B cell (primary cell): ENCODE data around the gene NEDD4. TPM values are rescaled to one million over a fixed set of nuclear protein-coding genes. Genes with fewer than 3 reads are reported as not detected.

Experiments used
- ATAC-seq: fragments of 200-7000 bp; cut with Tn5 transposase; one replicate; pipeline ENCODE4 v1.10.0; 2021; ENCODE audit warnings: low read depth, mild to moderate bottlenecking, moderate number of reproducible peaks, moderate library complexity
- CTCF ChIA-PET: fragments of 350-600 bp; sonication (Branson Sonifier 250); formaldehyde crosslinking; loops from one replicate; lab custom pipeline; 2021; ENCODE audit warnings: antibody characterized with exemption, inconsistent platforms; lab: Charles Lee
- POLR2A ChIA-PET: fragments of 350-600 bp; sonication (Branson Sonifier 250); formaldehyde crosslinking; loops from one replicate; lab custom pipeline; 2021; ENCODE audit warnings: antibody characterized with exemption; lab: Charles Lee
- DNase-seq: peaks from one replicate; pipeline ENCODE4 v3.0.0; 2013
- H2AFZ ChIP-seq: 2 replicates; pipeline ENCODE4 v1.6.1; 2012; ENCODE audit warnings: mild to moderate bottlenecking, low read depth, low read length; ENCODE audit not compliant: insufficient read depth, poor library complexity, severe bottlenecking
- H3K27ac ChIP-seq, 2 donors: 1 replicate in 1 of 2; 2 replicates in 1 of 2; pipeline ENCODE4 v1.5.1; 2012 to 2013; ENCODE audit warnings: low read length in 2 of 2, mild to moderate bottlenecking in 2 of 2, moderate library complexity in 1 of 2
- H3K27me3 ChIP-seq, 4 experiments: fragments of 200-600 bp in 1 of 4; sonication (generic) in 1 of 4; replicated peaks in 1 of 4; 1 replicate in 2 of 4; 2 replicates in 2 of 4; pipeline versions ENCODE4 v1.6.1 to v1.7.0; 2013 to 2016; ENCODE audit warnings: low read length in 3 of 4, mild to moderate bottlenecking in 2 of 4, mixed read lengths in 1 of 4, moderate library complexity in 1 of 4; ENCODE audit not compliant: insufficient read depth in 4 of 4, control insufficient read depth in 3 of 4; ENCODE audit errors: control extremely low read depth in 1 of 4
- H3K36me3 ChIP-seq, 2 experiments: replicated peaks in 1 of 2; 1 replicate in 1 of 2; 2 replicates in 1 of 2; pipeline versions ENCODE4 v1.6.1 to v1.7.1; 2013; ENCODE audit warnings: low read length in 1 of 2; ENCODE audit not compliant: insufficient read depth in 2 of 2, control insufficient read depth in 1 of 2; ENCODE audit errors: control extremely low read depth in 1 of 2, extremely low read depth in 1 of 2
- H3K4me1 ChIP-seq, 2 donors: fragments of 200-600 bp in 1 of 2; sonication (generic) in 1 of 2; 1 replicate in 1 of 2; 2 replicates in 1 of 2; pipeline versions ENCODE4 v1.5.1 to v1.6.1; 2013 to 2017; ENCODE audit warnings: low read length in 2 of 2; ENCODE audit not compliant: control insufficient read depth in 2 of 2, insufficient read depth in 2 of 2
- H3K4me2 ChIP-seq: replicated peaks from 2 replicates; pipeline ENCODE3; 2012; ENCODE audit warnings: mild to moderate bottlenecking, low read depth, low read length; ENCODE audit not compliant: poor library complexity, severe bottlenecking
- H3K4me3 ChIP-seq, 5 experiments: fragments of 200-600 bp in 1 of 5; sonication (generic) in 1 of 5; 1 replicate in 3 of 5; 2 replicates in 2 of 5; pipeline versions ENCODE4 v1.5.1 to v1.7.0; 2011 to 2016; ENCODE audit warnings: low read length in 4 of 5, mild to moderate bottlenecking in 4 of 5, low read depth in 2 of 5, control low read depth in 1 of 5, moderate library complexity in 1 of 5; ENCODE audit not compliant: insufficient read depth in 1 of 5; ENCODE audit errors: control extremely low read depth in 1 of 5, extremely low read depth in 1 of 5
- H3K79me2 ChIP-seq: fragments of 200-600 bp; sonication (generic); one replicate; pipeline ENCODE4 v1.6.0; 2016; ENCODE audit warnings: low read length; ENCODE audit not compliant: control insufficient read depth, insufficient read depth
- H3K9ac ChIP-seq: fragments of 200-600 bp; sonication (generic); 2 replicates; pipeline ENCODE4 v1.6.1; 2017; ENCODE audit warnings: mild to moderate bottlenecking, low read length, moderate library complexity
- H3K9me3 ChIP-seq, 3 donors: one replicate each; pipeline versions ENCODE4 v1.6.1 to v1.7.1; 2013; ENCODE audit warnings: low read length in 2 of 3; ENCODE audit not compliant: control insufficient read depth in 2 of 3, insufficient read depth in 1 of 3; ENCODE audit errors: control extremely low read depth in 1 of 3
- H4K20me1 ChIP-seq: 2 replicates; pipeline ENCODE4 v1.6.0; 2012; ENCODE audit warnings: mild to moderate bottlenecking, low read length; ENCODE audit not compliant: insufficient read depth, control insufficient read depth, poor library complexity, severe bottlenecking
- H3K27ac Mint-ChIP-seq: one replicate; pipeline ENCODE4 v1.8.0; 2021; ENCODE audit warnings: mixed read lengths
- H3K27me3 Mint-ChIP-seq: one replicate; pipeline ENCODE4 v1.8.0; 2021; ENCODE audit warnings: mixed read lengths
- H3K4me1 Mint-ChIP-seq: one replicate; pipeline ENCODE4 v1.8.0; 2021; ENCODE audit warnings: mixed read lengths
- H3K4me3 Mint-ChIP-seq: one replicate; pipeline ENCODE4 v1.8.0; 2021; ENCODE audit warnings: mixed read lengths
- H3K9me3 Mint-ChIP-seq: one replicate; pipeline ENCODE4 v1.8.0; 2022; ENCODE audit warnings: mixed read lengths; ENCODE audit not compliant: insufficient read depth
- EZH2 ChIP-seq: IDR thresholded peaks from 2 replicates; pipeline ENCODE4 v1.6.1; 2012; ENCODE audit warnings: borderline replicate concordance, low read depth, mild to moderate bottlenecking, moderate library complexity, low read length; ENCODE audit not compliant: insufficient read depth, poor library complexity, severe bottlenecking
- WGBS: methylation state at CpG from one replicate; pipeline ENCODE4 v1.1.5; 2013; ENCODE audit warnings: missing lambda C conversion rate; ENCODE audit not compliant: insufficient coverage; 5-methylcytosine and 5-hydroxymethylcytosine counted together
- intact Hi-C: fragments of 100-400 bp; cut with micrococcal nuclease; formaldehyde crosslinking; loops from one replicate; pipeline ENCODE4 v1.10.0; 2022
- polyA plus RNA-seq: library from polyadenylated mRNA; depleted of rRNA; stranded (reverse); fragments of >200 nt; gene quantifications from 2 replicates; pipeline ENCODE4 v1.2.3, GENCODE V29; 2012
- total RNA-seq, 2 donors: library from RNA; stranded (reverse); fragments of 120-200 nt in 1 of 2; gene quantifications; 1 replicate in 1 of 2; 2 replicates in 1 of 2; pipeline versions ENCODE4 v1.2.3 to v1.2.4, GENCODE V29; 2013 to 2022
- TF ChIP-seq, protein P1 (sequence below): fragments of 200-600 bp; IDR thresholded peaks from one replicate; pipeline ENCODE4 v1.8.0; 2022; ENCODE audit warnings: antibody characterized with exemption, mild to moderate bottlenecking

Gene NEDD4
- total and polyA plus RNA-seq, 2 donors (not counting 1 experiment from before 2014, with no cell fraction given) = 0.03 to 2.3 TPM

DNA sequence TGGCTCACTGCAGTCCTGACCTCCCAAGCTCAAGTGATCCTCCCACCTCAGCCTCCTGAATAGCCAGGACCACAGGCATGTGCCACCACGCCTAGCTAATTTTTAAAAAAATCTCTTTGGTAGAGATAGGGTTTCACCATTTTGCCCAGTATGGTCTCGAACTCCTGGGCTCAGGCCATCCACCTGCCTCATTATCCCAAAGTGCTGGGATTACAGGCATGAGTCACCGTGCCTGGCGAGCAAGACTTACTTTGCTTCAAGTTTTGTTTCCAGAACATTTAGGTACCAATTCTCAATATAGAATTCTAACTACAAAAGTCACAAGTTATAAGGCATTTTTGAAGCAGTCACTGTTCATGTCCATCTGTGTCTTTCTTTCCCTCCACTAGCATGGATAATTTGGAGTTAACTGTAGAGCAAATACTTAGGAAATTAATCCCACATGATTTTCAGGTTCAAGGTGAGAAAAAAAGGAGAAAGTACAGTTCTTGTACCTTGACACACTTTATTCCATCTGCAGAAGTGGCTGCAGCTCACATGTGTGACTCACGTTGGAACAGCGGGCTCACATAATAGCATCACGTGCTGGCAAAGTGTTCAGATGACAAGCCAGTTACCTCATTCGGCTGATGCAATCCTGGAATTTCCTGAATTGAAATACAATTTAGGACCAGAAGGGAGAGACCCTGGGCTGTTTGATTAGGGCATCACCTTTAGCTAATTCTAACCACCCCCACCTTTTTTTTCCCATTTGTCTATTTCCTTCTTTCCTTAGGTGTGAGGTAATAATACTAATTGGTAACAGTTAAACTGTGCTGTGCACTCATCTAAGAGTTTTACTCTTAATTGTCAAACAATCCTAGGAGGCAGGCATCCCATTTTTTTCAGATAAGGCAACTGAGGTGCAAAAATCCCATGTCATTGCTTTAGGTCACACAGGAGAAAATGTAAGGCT, 46.9 kb upstream of the NEDD4 start:
- peaks cover 4% of the 10 kb centered on the region for H3K9me3 Mint-ChIP-seq
- H3K9ac ChIP-seq = no peak overlapping the region
- H3K9me3 ChIP-seq = no peaks in the 10 kb centered on the region
- H4K20me1 ChIP-seq = no peaks in the 10 kb centered on the region
- ChIA-PET POLR2A (interaction anchor here (0.7 kb wide), 1 partner anchor 151 kb away, joined by 4 read pairs; no protein-coding TSS in a partner anchor), CTCF (no interaction called here)
- WGBS = 84% methylated on average over 7 of the region's 8 CpGs
- no peak overlapping the region for H3K4me3 ChIP-seq
- no peaks in the 10 kb centered on the region for H3K36me3 ChIP-seq
- DNase-seq = no peak
- no peak overlapping the region for H3K4me2 ChIP-seq
- peaks cover 5% of the 10 kb centered on the region for H3K27me3 Mint-ChIP-seq
- TF ChIP-seq, protein P1, sequence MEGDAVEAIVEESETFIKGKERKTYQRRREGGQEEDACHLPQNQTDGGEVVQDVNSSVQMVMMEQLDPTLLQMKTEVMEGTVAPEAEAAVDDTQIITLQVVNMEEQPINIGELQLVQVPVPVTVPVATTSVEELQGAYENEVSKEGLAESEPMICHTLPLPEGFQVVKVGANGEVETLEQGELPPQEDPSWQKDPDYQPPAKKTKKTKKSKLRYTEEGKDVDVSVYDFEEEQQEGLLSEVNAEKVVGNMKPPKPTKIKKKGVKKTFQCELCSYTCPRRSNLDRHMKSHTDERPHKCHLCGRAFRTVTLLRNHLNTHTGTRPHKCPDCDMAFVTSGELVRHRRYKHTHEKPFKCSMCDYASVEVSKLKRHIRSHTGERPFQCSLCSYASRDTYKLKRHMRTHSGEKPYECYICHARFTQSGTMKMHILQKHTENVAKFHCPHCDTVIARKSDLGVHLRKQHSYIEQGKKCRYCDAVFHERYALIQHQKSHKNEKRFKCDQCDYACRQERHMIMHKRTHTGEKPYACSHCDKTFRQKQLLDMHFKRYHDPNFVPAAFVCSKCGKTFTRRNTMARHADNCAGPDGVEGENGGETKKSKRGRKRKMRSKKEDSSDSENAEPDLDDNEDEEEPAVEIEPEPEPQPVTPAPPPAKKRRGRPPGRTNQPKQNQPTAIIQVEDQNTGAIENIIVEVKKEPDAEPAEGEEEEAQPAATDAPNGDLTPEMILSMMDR = no peak
- no peak for ATAC-seq
- no peaks in the 10 kb centered on the region for H3K79me2 ChIP-seq
- peaks cover 15% of the 10 kb centered on the region for H3K4me1 Mint-ChIP-seq
- no peak overlapping the region for H3K27ac Mint-ChIP-seq
- H3K4me1 ChIP-seq = peaks cover 0 to 3% of the 10 kb centered on the region in 2 donors
- no peak overlapping the region for H3K27ac ChIP-seq
- intact Hi-C loops = no loop called here
- H3K27me3 ChIP-seq = no peaks in the 10 kb centered on the region
- no peak overlapping the region for H2AFZ ChIP-seq
- H3K4me3 Mint-ChIP-seq = no peak overlapping the region

DNA sequence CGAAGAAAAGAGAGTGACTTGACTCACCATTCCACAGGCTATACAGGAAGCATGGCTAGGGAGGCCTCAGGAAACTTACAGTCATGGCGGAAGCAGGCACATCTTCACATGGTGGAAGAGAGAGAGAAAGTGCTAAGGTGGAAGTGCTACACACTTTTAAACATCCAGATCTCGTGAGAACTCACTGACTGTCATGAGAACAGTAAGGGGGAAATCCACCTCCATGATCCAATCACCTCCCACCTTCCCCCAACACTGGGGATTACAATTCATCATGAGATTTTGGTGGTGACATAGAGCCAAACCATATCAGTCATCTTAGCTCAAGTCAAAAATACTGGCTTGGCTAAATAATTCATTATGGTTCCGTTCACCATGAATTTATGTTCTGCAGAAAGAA, 45.3 kb upstream of the NEDD4 start:
- H3K79me2 ChIP-seq = no peaks in the 10 kb centered on the region
- H3K27me3 ChIP-seq = no peaks in the 10 kb centered on the region
- H3K4me1 ChIP-seq = peaks cover 0 to 3% of the 10 kb centered on the region in 2 donors
- no CpG with 5 or more reads among the region's 4 CpGs for WGBS
- no peak overlapping the region for H3K27ac ChIP-seq
- H3K9me3 ChIP-seq = no peaks in the 10 kb centered on the region
- Mint-ChIP-seq H3K9me3 (no peaks in the 10 kb centered on the region), H3K27me3 (peaks cover 4% of the 10 kb centered on the region), H3K4me3 (no peak overlapping the region), H3K4me1 (peaks cover 12% of the 10 kb centered on the region), H3K27ac (no peak overlapping the region)
- ATAC-seq (no peak), DNase-seq (no peak)
- H4K20me1 ChIP-seq = no peaks in the 10 kb centered on the region
- no peak overlapping the region for H3K4me2 ChIP-seq
- no peaks in the 10 kb centered on the region for H3K36me3 ChIP-seq
- no peak overlapping the region for H3K9ac ChIP-seq
- ChIA-PET CTCF (no interaction called here), POLR2A (no interaction called here)
- TF ChIP-seq, protein P1 = no peak
- no peak for TF ChIP-seq EZH2
- no peak overlapping the region for H2AFZ ChIP-seq
- H3K4me3 ChIP-seq = no peak overlapping the region
- intact Hi-C loops = no loop called here
